SU-DHL-6 (cell line): ENCODE results near the gene TCEANC2.

Source experiments
- CTCF ChIP-seq: fragments of 200-600 bp; sonication (generic); IDR thresholded peaks from one replicate; pipeline ENCODE4 v1.5.1; 2017; ENCODE audit warnings: antibody characterized with exemption, mild to moderate bottlenecking, low read length, moderate library complexity; ENCODE audit not compliant: insufficient read depth, poor library complexity, severe bottlenecking
- EZH2phosphoT487 ChIP-seq: fragments of 200-600 bp; sonication (generic), shearing (Covaris generic); conservative IDR thresholded peaks from 2 replicates; pipeline ENCODE4 v1.6.1; 2018; ENCODE audit warnings: mild to moderate bottlenecking, antibody characterized with exemption, low read length, moderate library complexity, mixed read lengths

GRCh38 chr1:54111624-54112023 lies 58.2 kb downstream of the TCEANC2 start:
- TF ChIP-seq CTCF, result no peak
- no peak for TF ChIP-seq EZH2phosphoT487
